ENCODE data around the gene ALDH5A1. TPM values are rescaled to one million over a fixed set of nuclear protein-coding genes. Genes with fewer than 3 reads are reported as not detected.

The ALDH5A1 gene
- total and polyA plus RNA-seq, 7 donors, result 3.5 to 41.7 (median 16.7) TPM

DNA sequence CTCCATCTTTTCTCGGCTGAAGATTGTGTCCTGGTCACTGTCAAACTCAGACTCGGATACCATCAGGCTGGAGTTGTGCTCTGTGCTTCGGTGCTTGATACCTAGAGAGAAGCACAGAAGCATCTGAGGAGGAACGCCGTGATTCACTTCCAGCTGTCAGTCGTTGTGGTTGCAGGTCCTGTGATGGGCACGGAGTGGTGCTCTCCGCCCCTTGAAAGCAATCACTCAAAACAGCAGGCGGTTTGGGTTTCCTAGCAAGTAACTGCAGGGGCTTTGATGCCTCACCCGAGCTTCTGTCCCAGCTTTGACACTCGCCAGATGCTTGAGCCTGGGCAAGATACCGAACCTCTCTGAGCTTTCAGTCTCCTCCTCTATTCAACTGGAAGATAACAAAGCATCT lies 52.5 kb downstream of the ALDH5A1 start:
- Histone ChIP-seq H3K4me1 (no peaks in the 10 kb centered on the region), H3K27me3 (ENCODE audit: insufficient read depth in 3 of 3, low read length in 2 of 3) (no peaks in the 10 kb centered on the region), H3K36me3 (ENCODE audit: insufficient read depth in 1 of 2, low read depth in 1 of 2) (no peaks in the 10 kb centered on the region), H3K4me3 (no peak overlapping the region), H3K9me3 (no peaks in the 10 kb centered on the region), H3K27ac (no peak overlapping the region)
- intact Hi-C loops (cut with DNase I), result no loop called here
- DNase-seq (no peak), ATAC-seq (no peak)
- 24 to 30% (median 29%) methylated on average over 12 of the region's 12 CpGs for WGBS, 3 donors
- TF ChIP-seq, protein P1, sequence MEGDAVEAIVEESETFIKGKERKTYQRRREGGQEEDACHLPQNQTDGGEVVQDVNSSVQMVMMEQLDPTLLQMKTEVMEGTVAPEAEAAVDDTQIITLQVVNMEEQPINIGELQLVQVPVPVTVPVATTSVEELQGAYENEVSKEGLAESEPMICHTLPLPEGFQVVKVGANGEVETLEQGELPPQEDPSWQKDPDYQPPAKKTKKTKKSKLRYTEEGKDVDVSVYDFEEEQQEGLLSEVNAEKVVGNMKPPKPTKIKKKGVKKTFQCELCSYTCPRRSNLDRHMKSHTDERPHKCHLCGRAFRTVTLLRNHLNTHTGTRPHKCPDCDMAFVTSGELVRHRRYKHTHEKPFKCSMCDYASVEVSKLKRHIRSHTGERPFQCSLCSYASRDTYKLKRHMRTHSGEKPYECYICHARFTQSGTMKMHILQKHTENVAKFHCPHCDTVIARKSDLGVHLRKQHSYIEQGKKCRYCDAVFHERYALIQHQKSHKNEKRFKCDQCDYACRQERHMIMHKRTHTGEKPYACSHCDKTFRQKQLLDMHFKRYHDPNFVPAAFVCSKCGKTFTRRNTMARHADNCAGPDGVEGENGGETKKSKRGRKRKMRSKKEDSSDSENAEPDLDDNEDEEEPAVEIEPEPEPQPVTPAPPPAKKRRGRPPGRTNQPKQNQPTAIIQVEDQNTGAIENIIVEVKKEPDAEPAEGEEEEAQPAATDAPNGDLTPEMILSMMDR (IDR thresholded peaks at IDR 0.05), result no peak

- no peak for ATAC-seq
- H3K27me3 ChIP-seq (ENCODE audit: insufficient read depth in 3 of 3, low read length in 2 of 3), result no peaks in the 10 kb centered on the region
- no peak overlapping the region for H3K4me3 ChIP-seq
- no peaks in the 10 kb centered on the region for H3K36me3 ChIP-seq (ENCODE audit: insufficient read depth in 1 of 2, low read depth in 1 of 2)
- TF ChIP-seq, protein P1 (IDR thresholded peaks at IDR 0.05), result no peak
- intact Hi-C loops (cut with DNase I), result no loop called here
- no peak for DNase-seq
- 92 to 94% (median 93%) methylated on average over 1 of the region's 1 CpG for WGBS, 3 donors
- H3K27ac ChIP-seq, result no peak overlapping the region
- H3K4me1 ChIP-seq, result no peaks in the 10 kb centered on the region
- no peaks in the 10 kb centered on the region for H3K9me3 ChIP-seq
These were observed 54.4 kb downstream of the ALDH5A1 start for GRCh38 chr6:24549158-24549557.

- H3K4me1 ChIP-seq, result no peaks in the 10 kb centered on the region
- DNase-seq (no peak), ATAC-seq (no peak)
- TF ChIP-seq, protein P1 (IDR thresholded peaks at IDR 0.05), result no peak
- no peak overlapping the region for H3K4me3 ChIP-seq
- no peaks in the 10 kb centered on the region for H3K27me3 ChIP-seq (ENCODE audit: insufficient read depth in 3 of 3, low read length in 2 of 3)
- no peaks in the 10 kb centered on the region for H3K9me3 ChIP-seq
- WGBS, 3 donors, result 84 to 87% (median 87%) methylated on average over 13 of the region's 13 CpGs
- no peaks in the 10 kb centered on the region for H3K36me3 ChIP-seq (ENCODE audit: insufficient read depth in 1 of 2, low read depth in 1 of 2)
- H3K27ac ChIP-seq, result no peak overlapping the region
- intact Hi-C loops (cut with DNase I), result no loop called here
These were observed 55.0 kb downstream of the ALDH5A1 start for GRCh38 chr6:24549674-24550353.

GRCh38 chr6:24551139-24551538 lies 56.4 kb downstream of the ALDH5A1 start:
- DNase-seq (no peak), ATAC-seq (no peak)
- no peaks in the 10 kb centered on the region for H3K36me3 ChIP-seq (ENCODE audit: insufficient read depth in 1 of 2, low read depth in 1 of 2)
- intact Hi-C loops (cut with DNase I), result no loop called here
- TF ChIP-seq, protein P1 (IDR thresholded peaks at IDR 0.05), result no peak
- H3K27ac ChIP-seq, result no peak overlapping the region
- no peaks in the 10 kb centered on the region for H3K4me1 ChIP-seq
- no peaks in the 10 kb centered on the region for H3K9me3 ChIP-seq
- no peak overlapping the region for H3K4me3 ChIP-seq
- 89 to 94% (median 91%) methylated on average over 5 of the region's 5 CpGs for WGBS, 3 donors
- H3K27me3 ChIP-seq (ENCODE audit: insufficient read depth in 3 of 3, low read length in 2 of 3), result no peaks in the 10 kb centered on the region

DNA sequence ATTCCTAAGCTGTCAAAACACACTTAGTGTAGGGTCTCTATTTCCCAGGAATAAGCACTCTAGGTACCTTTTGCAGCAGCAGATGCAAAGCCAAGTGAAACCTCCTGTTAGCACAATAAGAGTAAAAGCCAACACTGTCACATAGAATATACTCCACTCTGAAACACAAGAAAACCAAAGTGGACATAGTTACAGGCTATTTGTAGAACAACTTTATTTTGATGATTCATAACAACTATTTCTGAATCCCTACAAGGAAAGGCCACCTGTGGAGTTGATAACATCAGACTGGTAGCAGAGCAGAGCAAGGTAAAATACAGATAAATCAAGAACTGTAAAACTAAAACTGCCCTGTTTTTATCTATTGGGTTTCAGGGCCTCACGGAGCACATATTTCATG lies 59.7 kb downstream of the ALDH5A1 start:
- TF ChIP-seq, protein P1 (IDR thresholded peaks at IDR 0.05), result no peak
- Histone ChIP-seq H3K9me3 (no peaks in the 10 kb centered on the region), H3K27ac (no peak overlapping the region), H3K4me3 (no peak overlapping the region), H3K4me1 (no peaks in the 10 kb centered on the region), H3K36me3 (ENCODE audit: insufficient read depth in 1 of 2, low read depth in 1 of 2) (no peaks in the 10 kb centered on the region), H3K27me3 (ENCODE audit: insufficient read depth in 3 of 3, low read length in 2 of 3) (no peaks in the 10 kb centered on the region)
- no peak for ATAC-seq
- intact Hi-C loops (cut with DNase I), result no loop called here
- WGBS, 3 donors, result 90 to 100% (median 91%) methylated on average over 1 of the region's 1 CpG
- no peak for DNase-seq
